Activated B cell treated with CpG ODN at 0.5 μM for 24 hours (primary cell): ENCODE measurements around the gene NLE1. TPM values are rescaled to one million over a fixed set of nuclear protein-coding genes. Genes with fewer than 3 reads are reported as not detected.

Experiments
- ATAC-seq: fragments of 200-7000 bp; cut with Tn5 transposase; one replicate; pipeline ENCODE4 v1.10.0; 2021; ENCODE audit warnings: low read depth, mild to moderate bottlenecking, moderate library complexity
- CTCF ChIA-PET: fragments of 350-600 bp; sonication (Branson Sonifier 250); formaldehyde crosslinking; loops from one replicate; lab custom pipeline; 2021; ENCODE audit warnings: antibody characterized with exemption; lab: Charles Lee
- POLR2A ChIA-PET: fragments of 350-600 bp; sonication (Branson Sonifier 250); formaldehyde crosslinking; loops from one replicate; lab custom pipeline; 2021; ENCODE audit warnings: antibody characterized with exemption; lab: Charles Lee
- DNase-seq: peaks from one replicate; pipeline ENCODE4 v3.0.0; 2022
- H3K27ac Mint-ChIP-seq: one replicate; pipeline ENCODE4 v1.8.0; 2020; ENCODE audit warnings: mixed read lengths
- H3K27me3 Mint-ChIP-seq: one replicate; pipeline ENCODE4 v1.8.0; 2021; ENCODE audit warnings: mixed read lengths
- H3K36me3 Mint-ChIP-seq: one replicate; pipeline ENCODE4 v1.8.0; 2021; ENCODE audit warnings: low read depth, mixed read lengths
- H3K4me1 Mint-ChIP-seq: one replicate; pipeline ENCODE4 v1.8.0; 2021; ENCODE audit warnings: mixed read lengths
- H3K4me3 Mint-ChIP-seq: one replicate; pipeline ENCODE4 v1.8.0; 2020; ENCODE audit warnings: mild to moderate bottlenecking, mixed read lengths
- H3K9me3 Mint-ChIP-seq: one replicate; pipeline ENCODE4 v1.8.0; 2020; ENCODE audit warnings: mixed read lengths
- intact Hi-C: fragments of 100-400 bp; cut with micrococcal nuclease; formaldehyde crosslinking; loops from one replicate; pipeline ENCODE4 v1.15.1; 2024
- total RNA-seq: library from RNA; stranded (reverse); gene quantifications from 2 replicates; pipeline ENCODE4 v1.2.3, GENCODE V29; 2022
- TF ChIP-seq, protein P1 (sequence below): fragments of 200-600 bp; IDR thresholded peaks from one replicate; pipeline ENCODE4 v1.8.0; 2022; ENCODE audit warnings: antibody characterized with exemption, mild to moderate bottlenecking

NLE1 gene
- total RNA-seq, 1 donor from 2014 or later = 26.3 TPM

DNA sequence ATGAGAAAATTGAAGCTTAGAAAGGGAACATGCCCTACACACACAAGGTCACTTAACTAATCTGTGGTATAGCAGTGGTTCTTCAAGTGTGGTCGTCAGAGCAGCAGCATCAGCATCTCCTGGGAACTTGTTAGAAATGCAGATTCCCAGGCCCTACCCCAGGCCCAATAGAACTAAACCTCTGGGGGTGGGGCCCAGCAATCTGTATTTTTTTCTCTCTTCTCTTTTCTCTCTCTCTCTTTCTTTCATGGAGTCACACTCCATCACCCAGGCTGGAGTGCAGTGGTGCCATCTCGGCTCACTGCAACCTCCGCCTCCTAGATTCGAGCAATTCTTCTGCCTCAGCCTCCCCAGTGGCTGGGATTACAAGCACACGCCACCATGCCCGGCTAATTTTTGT is 3.9 kb downstream of the NLE1 start:
- Mint-ChIP-seq H3K27me3 (no peaks in the 10 kb centered on the region), H3K36me3 (peaks cover 60% of the 10 kb centered on the region), H3K9me3 (no peaks in the 10 kb centered on the region), H3K4me1 (peaks cover 14% of the 10 kb centered on the region), H3K27ac (no peak overlapping the region), H3K4me3 (no peak overlapping the region)
- intact Hi-C loops = no loop called here
- ChIA-PET CTCF (no interaction called here), POLR2A (no interaction called here)
- ATAC-seq (no peak), DNase-seq (no peak)
- TF ChIP-seq, protein P1, sequence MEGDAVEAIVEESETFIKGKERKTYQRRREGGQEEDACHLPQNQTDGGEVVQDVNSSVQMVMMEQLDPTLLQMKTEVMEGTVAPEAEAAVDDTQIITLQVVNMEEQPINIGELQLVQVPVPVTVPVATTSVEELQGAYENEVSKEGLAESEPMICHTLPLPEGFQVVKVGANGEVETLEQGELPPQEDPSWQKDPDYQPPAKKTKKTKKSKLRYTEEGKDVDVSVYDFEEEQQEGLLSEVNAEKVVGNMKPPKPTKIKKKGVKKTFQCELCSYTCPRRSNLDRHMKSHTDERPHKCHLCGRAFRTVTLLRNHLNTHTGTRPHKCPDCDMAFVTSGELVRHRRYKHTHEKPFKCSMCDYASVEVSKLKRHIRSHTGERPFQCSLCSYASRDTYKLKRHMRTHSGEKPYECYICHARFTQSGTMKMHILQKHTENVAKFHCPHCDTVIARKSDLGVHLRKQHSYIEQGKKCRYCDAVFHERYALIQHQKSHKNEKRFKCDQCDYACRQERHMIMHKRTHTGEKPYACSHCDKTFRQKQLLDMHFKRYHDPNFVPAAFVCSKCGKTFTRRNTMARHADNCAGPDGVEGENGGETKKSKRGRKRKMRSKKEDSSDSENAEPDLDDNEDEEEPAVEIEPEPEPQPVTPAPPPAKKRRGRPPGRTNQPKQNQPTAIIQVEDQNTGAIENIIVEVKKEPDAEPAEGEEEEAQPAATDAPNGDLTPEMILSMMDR = no peak

DNA sequence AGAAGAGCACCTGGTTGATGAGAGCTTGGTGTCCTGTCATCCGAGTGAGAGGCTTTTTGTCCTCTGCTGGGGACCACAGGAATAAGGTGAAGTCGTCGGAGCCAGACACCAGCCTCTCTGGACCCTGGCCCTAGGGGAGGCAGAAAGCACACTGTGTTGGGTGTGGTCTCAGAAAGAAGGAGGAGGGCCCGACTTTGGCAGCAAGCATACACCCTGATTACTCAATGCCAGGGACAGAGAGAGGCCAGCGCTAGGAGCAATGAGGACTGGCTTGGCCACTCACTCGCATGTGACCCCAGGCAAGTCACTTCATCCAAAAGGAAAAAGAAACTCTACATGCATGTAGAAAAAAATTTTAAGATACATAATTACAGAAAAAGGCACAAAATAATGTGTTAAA is 6.8 kb downstream of the NLE1 start:
- no peaks in the 10 kb centered on the region for H3K4me1 Mint-ChIP-seq
- intact Hi-C loops = no loop called here
- ChIA-PET POLR2A (no interaction called here), CTCF (interaction anchor here (1.0 kb wide), 1 partner anchor 8 kb away, joined by 3 read pairs; no protein-coding TSS in a partner anchor)
- DNase-seq (no peak), ATAC-seq (no peak)
- peaks cover 87% of the 10 kb centered on the region for H3K36me3 Mint-ChIP-seq
- no peaks in the 10 kb centered on the region for H3K27me3 Mint-ChIP-seq
- no peak overlapping the region for H3K27ac Mint-ChIP-seq
- H3K9me3 Mint-ChIP-seq = no peaks in the 10 kb centered on the region
- H3K4me3 Mint-ChIP-seq = no peak overlapping the region
- TF ChIP-seq, protein P1 = no peak

DNA sequence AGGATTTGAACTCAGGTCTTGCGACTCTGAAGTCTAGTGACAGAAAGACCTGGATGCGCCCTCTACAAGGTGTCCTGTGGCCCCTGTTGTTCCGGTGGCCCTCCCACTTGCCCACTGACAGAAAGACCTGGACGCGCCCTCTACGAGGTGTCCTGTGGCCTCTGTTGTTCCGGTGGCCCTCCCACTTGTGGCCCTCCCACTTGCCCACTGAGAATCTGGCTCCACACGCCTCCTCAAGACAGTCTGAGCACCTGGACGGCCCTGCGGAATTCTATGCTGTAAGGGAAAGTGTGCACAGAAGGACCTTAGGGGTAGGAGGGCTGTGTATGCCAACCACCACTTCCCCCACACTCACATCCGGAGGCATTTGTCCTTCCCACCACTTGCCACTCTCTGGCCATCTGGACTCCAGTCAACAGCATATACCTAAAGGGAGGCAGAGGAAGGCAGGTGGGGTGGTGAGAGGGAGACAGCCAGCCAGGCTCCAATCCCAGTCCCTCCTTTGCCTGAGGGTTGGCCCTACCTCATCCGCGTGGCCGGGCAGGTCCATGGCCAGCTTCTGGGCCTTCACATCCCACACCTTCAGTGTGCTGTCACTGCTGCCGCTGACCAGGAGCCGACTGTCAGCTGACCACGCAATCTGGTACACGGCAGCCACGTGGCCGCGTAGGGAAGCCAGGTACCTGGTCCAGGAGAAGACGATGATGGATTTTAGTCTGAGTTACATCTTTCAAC is 9.1 kb downstream of the NLE1 start:
- H3K27me3 Mint-ChIP-seq = no peaks in the 10 kb centered on the region
- TF ChIP-seq, protein P1 = no peak
- H3K4me3 Mint-ChIP-seq = no peak overlapping the region
- intact Hi-C loops = no loop called here
- no peaks in the 10 kb centered on the region for H3K9me3 Mint-ChIP-seq
- no peaks in the 10 kb centered on the region for H3K4me1 Mint-ChIP-seq
- ChIA-PET CTCF (no interaction called here), POLR2A (no interaction called here)
- ATAC-seq (no peak), DNase-seq (no peak)
- H3K36me3 Mint-ChIP-seq = peaks cover 75% of the 10 kb centered on the region
- no peak overlapping the region for H3K27ac Mint-ChIP-seq

DNA sequence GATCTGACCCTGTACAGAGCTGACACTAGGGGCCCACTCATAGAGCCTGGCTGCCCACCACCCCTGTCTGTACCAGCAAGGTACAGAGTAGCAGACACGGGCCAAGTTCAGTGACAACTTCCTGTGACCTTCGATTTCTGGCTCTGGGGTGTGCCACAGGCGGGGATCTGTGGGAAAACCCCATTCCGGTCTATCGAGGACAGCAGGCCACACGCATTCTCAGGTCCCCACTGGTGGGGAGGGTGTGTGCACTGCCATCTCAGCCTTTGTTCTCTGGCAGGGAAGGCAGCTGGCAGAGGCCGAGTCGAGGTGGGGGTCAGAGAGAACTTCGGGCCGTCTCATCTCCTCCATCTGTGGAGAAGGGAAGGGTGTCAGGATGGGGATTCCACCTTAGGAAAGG is 10.0 kb downstream of the NLE1 start:
- ATAC-seq (no peak), DNase-seq (no peak)
- H3K9me3 Mint-ChIP-seq = no peaks in the 10 kb centered on the region
- H3K27ac Mint-ChIP-seq = no peak overlapping the region
- TF ChIP-seq, protein P1 = no peak
- peaks cover 69% of the 10 kb centered on the region for H3K36me3 Mint-ChIP-seq
- H3K4me3 Mint-ChIP-seq = no peak overlapping the region
- intact Hi-C loops = no loop called here
- H3K27me3 Mint-ChIP-seq = no peaks in the 10 kb centered on the region
- CTCF ChIA-PET = no interaction called here
- POLR2A ChIA-PET = no interaction called here
- H3K4me1 Mint-ChIP-seq = no peaks in the 10 kb centered on the region

DNA sequence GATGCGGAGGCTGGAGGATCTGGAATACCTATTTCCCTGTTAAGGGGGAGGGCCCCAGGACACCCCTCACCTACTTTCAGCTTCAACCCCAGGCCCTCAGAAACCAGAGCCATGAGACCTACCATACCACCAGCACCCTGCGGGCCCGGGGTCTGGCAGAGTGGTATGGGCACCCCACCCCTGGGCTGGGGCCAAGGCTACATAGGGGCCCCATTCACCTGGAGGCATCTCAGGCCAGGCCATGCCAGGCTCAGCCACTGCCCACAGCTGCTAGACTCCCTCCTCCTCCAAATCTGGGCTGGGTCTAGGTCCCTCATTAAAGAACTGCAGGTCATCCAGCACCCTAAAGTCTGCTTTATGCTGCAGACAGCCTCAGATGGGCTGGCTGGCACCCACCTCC is 11.7 kb downstream of the NLE1 start:
- H3K27ac Mint-ChIP-seq = no peak overlapping the region
- no peak for DNase-seq
- ATAC-seq = no peak
- H3K27me3 Mint-ChIP-seq = no peaks in the 10 kb centered on the region
- POLR2A ChIA-PET = no interaction called here
- TF ChIP-seq, protein P1 = no peak
- CTCF ChIA-PET = interaction anchor here (1.9 kb wide), 1 partner anchor 11 kb away, joined by 6 read pairs; the partner anchor contains the start of gene RAD51D
- peaks cover 52% of the 10 kb centered on the region for H3K36me3 Mint-ChIP-seq
- H3K9me3 Mint-ChIP-seq = no peaks in the 10 kb centered on the region
- intact Hi-C loops = no loop called here
- no peaks in the 10 kb centered on the region for H3K4me1 Mint-ChIP-seq
- H3K4me3 Mint-ChIP-seq = no peak overlapping the region
